Neural cell (in vitro differentiated cells): ENCODE results near the gene FOXL2. TPM values are rescaled to one million over a fixed set of nuclear protein-coding genes. Genes with fewer than 3 reads are reported as not detected.

ENCODE experiments used
- H2AFZ ChIP-seq: fragments of 200-600, 300-800 bp; sonication (generic), shearing (Covaris generic); 2 replicates; pipeline ENCODE4 v1.6.0; 2014; ENCODE audit warnings: low read depth, mild to moderate bottlenecking, antibody characterized with exemption, low read length, moderate library complexity
- H3F3A ChIP-seq: fragments of 200-600 bp; shearing (Covaris generic); 2 replicates; pipeline ENCODE4 v1.6.1; 2016; ENCODE audit warnings: mild to moderate bottlenecking, moderate library complexity, mixed read lengths, antibody characterized with exemption, low read length; ENCODE audit not compliant: insufficient read depth, poor library complexity, severe bottlenecking
- H3K27ac ChIP-seq: fragments of 200-600, 300-800 bp; sonication (generic), shearing (Covaris generic); 2 replicates; pipeline ENCODE4 v1.5.1; 2014; ENCODE audit warnings: mild to moderate bottlenecking, low read length, moderate library complexity
- H3K27me3 ChIP-seq: fragments of 300-800, 200-600 bp; sonication (generic), shearing (Covaris generic); 2 replicates; pipeline ENCODE4 v1.6.0; 2014; ENCODE audit warnings: mild to moderate bottlenecking, low read depth, low read length, moderate library complexity; ENCODE audit not compliant: insufficient read depth
- H3K36me3 ChIP-seq: fragments of 300-800, 200-600 bp; sonication (generic), shearing (Covaris generic); 2 replicates; pipeline ENCODE4 v1.5.1; 2014; ENCODE audit warnings: mild to moderate bottlenecking, antibody characterized with exemption, low read length, moderate library complexity; ENCODE audit not compliant: insufficient read depth
- H3K4me2 ChIP-seq: fragments of 300-800, 200-600 bp; sonication (generic), shearing (Covaris generic); 2 replicates; pipeline ENCODE4 v1.6.0; 2014; ENCODE audit warnings: mild to moderate bottlenecking, low read length
- H3K4me3 ChIP-seq: fragments of 300-800, 200-600 bp; sonication (generic), shearing (Covaris generic); 2 replicates; pipeline ENCODE4 v1.5.1; 2014; ENCODE audit warnings: mild to moderate bottlenecking, low read length, moderate library complexity
- H3K79me2 ChIP-seq: fragments of 200-600 bp; shearing (Covaris generic); replicated peaks from 2 replicates; pipeline ENCODE4 v1.6.0; 2014; ENCODE audit warnings: mild to moderate bottlenecking, low read length, moderate library complexity; ENCODE audit not compliant: insufficient read depth
- H3K9ac ChIP-seq: fragments of 300-800, 200-600 bp; sonication (generic), shearing (Covaris generic); 2 replicates; pipeline ENCODE4 v1.6.1; 2016; ENCODE audit warnings: mild to moderate bottlenecking, low read length, mixed read lengths
- H3K9me2 ChIP-seq: fragments of 200-600 bp; shearing (Covaris generic); 2 replicates; pipeline ENCODE4 v1.6.1; 2016; ENCODE audit warnings: mild to moderate bottlenecking, low read length, mixed read lengths; ENCODE audit not compliant: insufficient read depth
- H3K9me3 ChIP-seq: fragments of 200-600, 300-800 bp; sonication (generic), shearing (Covaris generic); 2 replicates; pipeline ENCODE4 v1.6.1; 2016; ENCODE audit warnings: mild to moderate bottlenecking, mixed run types, low read length, moderate library complexity, mixed read lengths
- H4K20me1 ChIP-seq: fragments of 200-600 bp; shearing (Covaris generic); 2 replicates; pipeline ENCODE4 v1.6.1; 2016; ENCODE audit warnings: mild to moderate bottlenecking, mixed run types; ENCODE audit not compliant: insufficient read depth
- EP300 ChIP-seq: fragments of 450-650 bp; conservative IDR thresholded peaks from 2 replicates; pipeline ENCODE4 v1.6.1; 2014; ENCODE audit warnings: antibody characterized with exemption, mild to moderate bottlenecking, moderate library complexity; ENCODE audit not compliant: poor library complexity, severe bottlenecking
- EZH2 ChIP-seq: fragments of 200-600, 300-800 bp; shearing (Covaris generic), sonication (generic); IDR thresholded peaks from 2 replicates; pipeline ENCODE4 v1.6.1; 2014; ENCODE audit warnings: antibody characterized with exemption, low read length, borderline replicate concordance, mild to moderate bottlenecking; ENCODE audit not compliant: insufficient read depth, poor library complexity, severe bottlenecking
- MXI1 ChIP-seq: fragments of 450-650 bp; conservative IDR thresholded peaks from 2 replicates; pipeline ENCODE4 v1.6.1; 2014; ENCODE audit warnings: antibody characterized with exemption, mild to moderate bottlenecking; ENCODE audit not compliant: poor library complexity, severe bottlenecking
- POLR2AphosphoS5 ChIP-seq: IDR thresholded peaks from 2 replicates; pipeline ENCODE4 v1.6.1; 2012
- RAD21 ChIP-seq: fragments of 450-650 bp; conservative IDR thresholded peaks from 2 replicates; pipeline ENCODE4 v1.6.1; 2014; ENCODE audit warnings: antibody characterized with exemption, mild to moderate bottlenecking, moderate library complexity
- SMC3 ChIP-seq: fragments of 450-650 bp; conservative IDR thresholded peaks from 2 replicates; pipeline ENCODE4 v1.6.1; 2014; ENCODE audit warnings: antibody characterized with exemption, mild to moderate bottlenecking, moderate library complexity; ENCODE audit not compliant: poor library complexity
- TAF1 ChIP-seq: IDR thresholded peaks from 2 replicates; pipeline ENCODE4 v1.6.1; 2012; ENCODE audit warnings: low read depth
- polyA plus RNA-seq: library from polyadenylated mRNA; depleted of rRNA; stranded (reverse); fragments of >200 nt; gene quantifications from 2 replicates; pipeline ENCODE4 v1.2.3, GENCODE V29; 2014
- TF ChIP-seq, protein P1 (sequence below): fragments of 450-650 bp; IDR thresholded peaks from 2 replicates; pipeline ENCODE4 v1.5.1; 2014; ENCODE audit warnings: antibody characterized with exemption, mild to moderate bottlenecking, moderate library complexity; ENCODE audit not compliant: poor library complexity, severe bottlenecking
- TF ChIP-seq, protein P2 (sequence below): IDR thresholded peaks from 2 replicates; pipeline ENCODE4 v1.6.1; 2012; ENCODE audit warnings: borderline replicate concordance

The FOXL2 gene
- polyA plus RNA-seq, 1 donor from 2014 or later = not detected

GRCh38 chr3:138987181-138987580 is 40.2 kb upstream of the FOXL2 start:
- H3K9ac ChIP-seq = no peak overlapping the region

GRCh38 chr3:138985932-138986331 is 39.0 kb upstream of the FOXL2 start:
- H3F3A ChIP-seq = no peaks in the 10 kb centered on the region
- no peaks in the 10 kb centered on the region for H3K9me2 ChIP-seq
- H2AFZ ChIP-seq = no peak overlapping the region
- no peak overlapping the region for H3K4me3 ChIP-seq
- H3K79me2 ChIP-seq = no peaks in the 10 kb centered on the region
- no peaks in the 10 kb centered on the region for H3K9me3 ChIP-seq
- no peaks in the 10 kb centered on the region for H3K36me3 ChIP-seq
- no peaks in the 10 kb centered on the region for H4K20me1 ChIP-seq
- no peak overlapping the region for H3K9ac ChIP-seq
- no peak for TF ChIP-seq SMC3
- TF ChIP-seq POLR2AphosphoS5 = no peak
- TF ChIP-seq RAD21 = no peak
- TF ChIP-seq MXI1 = no peak
- no peak for TF ChIP-seq TAF1
- TF ChIP-seq, protein P1, sequence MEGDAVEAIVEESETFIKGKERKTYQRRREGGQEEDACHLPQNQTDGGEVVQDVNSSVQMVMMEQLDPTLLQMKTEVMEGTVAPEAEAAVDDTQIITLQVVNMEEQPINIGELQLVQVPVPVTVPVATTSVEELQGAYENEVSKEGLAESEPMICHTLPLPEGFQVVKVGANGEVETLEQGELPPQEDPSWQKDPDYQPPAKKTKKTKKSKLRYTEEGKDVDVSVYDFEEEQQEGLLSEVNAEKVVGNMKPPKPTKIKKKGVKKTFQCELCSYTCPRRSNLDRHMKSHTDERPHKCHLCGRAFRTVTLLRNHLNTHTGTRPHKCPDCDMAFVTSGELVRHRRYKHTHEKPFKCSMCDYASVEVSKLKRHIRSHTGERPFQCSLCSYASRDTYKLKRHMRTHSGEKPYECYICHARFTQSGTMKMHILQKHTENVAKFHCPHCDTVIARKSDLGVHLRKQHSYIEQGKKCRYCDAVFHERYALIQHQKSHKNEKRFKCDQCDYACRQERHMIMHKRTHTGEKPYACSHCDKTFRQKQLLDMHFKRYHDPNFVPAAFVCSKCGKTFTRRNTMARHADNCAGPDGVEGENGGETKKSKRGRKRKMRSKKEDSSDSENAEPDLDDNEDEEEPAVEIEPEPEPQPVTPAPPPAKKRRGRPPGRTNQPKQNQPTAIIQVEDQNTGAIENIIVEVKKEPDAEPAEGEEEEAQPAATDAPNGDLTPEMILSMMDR = no peak
- no peak for TF ChIP-seq EP300
- TF ChIP-seq, protein P2, sequence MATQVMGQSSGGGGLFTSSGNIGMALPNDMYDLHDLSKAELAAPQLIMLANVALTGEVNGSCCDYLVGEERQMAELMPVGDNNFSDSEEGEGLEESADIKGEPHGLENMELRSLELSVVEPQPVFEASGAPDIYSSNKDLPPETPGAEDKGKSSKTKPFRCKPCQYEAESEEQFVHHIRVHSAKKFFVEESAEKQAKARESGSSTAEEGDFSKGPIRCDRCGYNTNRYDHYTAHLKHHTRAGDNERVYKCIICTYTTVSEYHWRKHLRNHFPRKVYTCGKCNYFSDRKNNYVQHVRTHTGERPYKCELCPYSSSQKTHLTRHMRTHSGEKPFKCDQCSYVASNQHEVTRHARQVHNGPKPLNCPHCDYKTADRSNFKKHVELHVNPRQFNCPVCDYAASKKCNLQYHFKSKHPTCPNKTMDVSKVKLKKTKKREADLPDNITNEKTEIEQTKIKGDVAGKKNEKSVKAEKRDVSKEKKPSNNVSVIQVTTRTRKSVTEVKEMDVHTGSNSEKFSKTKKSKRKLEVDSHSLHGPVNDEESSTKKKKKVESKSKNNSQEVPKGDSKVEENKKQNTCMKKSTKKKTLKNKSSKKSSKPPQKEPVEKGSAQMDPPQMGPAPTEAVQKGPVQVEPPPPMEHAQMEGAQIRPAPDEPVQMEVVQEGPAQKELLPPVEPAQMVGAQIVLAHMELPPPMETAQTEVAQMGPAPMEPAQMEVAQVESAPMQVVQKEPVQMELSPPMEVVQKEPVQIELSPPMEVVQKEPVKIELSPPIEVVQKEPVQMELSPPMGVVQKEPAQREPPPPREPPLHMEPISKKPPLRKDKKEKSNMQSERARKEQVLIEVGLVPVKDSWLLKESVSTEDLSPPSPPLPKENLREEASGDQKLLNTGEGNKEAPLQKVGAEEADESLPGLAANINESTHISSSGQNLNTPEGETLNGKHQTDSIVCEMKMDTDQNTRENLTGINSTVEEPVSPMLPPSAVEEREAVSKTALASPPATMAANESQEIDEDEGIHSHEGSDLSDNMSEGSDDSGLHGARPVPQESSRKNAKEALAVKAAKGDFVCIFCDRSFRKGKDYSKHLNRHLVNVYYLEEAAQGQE = no peak
- no peak for TF ChIP-seq EZH2
- no peak overlapping the region for H3K27ac ChIP-seq
- H3K27me3 ChIP-seq = no peaks in the 10 kb centered on the region
- H3K4me2 ChIP-seq = no peak overlapping the region

More at GRCh38 chr3:138987181-138987580, 40.2 kb upstream of the FOXL2 start:
- Histone ChIP-seq H3K27me3 (no peaks in the 10 kb centered on the region), H3K9me2 (no peaks in the 10 kb centered on the region), H3K27ac (no peak overlapping the region), H3F3A (no peaks in the 10 kb centered on the region), H4K20me1 (no peaks in the 10 kb centered on the region), H3K36me3 (no peaks in the 10 kb centered on the region), H3K79me2 (no peaks in the 10 kb centered on the region), H3K4me3 (no peak overlapping the region), H2AFZ (no peak overlapping the region), H3K4me2 (no peak overlapping the region), H3K9me3 (no peaks in the 10 kb centered on the region)
- no peak for TF ChIP-seq RAD21
- no peak for TF ChIP-seq MXI1
- no peak for TF ChIP-seq POLR2AphosphoS5
- TF ChIP-seq, protein P2 = no peak
- no peak for TF ChIP-seq SMC3
- TF ChIP-seq TAF1 = no peak
- no peak for TF ChIP-seq EZH2
- TF ChIP-seq, protein P1 = no peak
- TF ChIP-seq EP300 = no peak
